Activated CD8-positive, alpha-beta memory T cell treated with anti-CD3 and anti-CD28 coated beads for 36 hours (primary cell): ENCODE results near the gene IFI27L1. TPM values are rescaled to one million over a fixed set of nuclear protein-coding genes. Genes with fewer than 3 reads are reported as not detected.

Source experiments
- CTCF ChIA-PET: fragments of 350-600 bp; sonication (Branson Sonifier 250); formaldehyde crosslinking; loops from one replicate; lab custom pipeline; 2021; ENCODE audit warnings: antibody characterized with exemption; lab: Charles Lee
- POLR2A ChIA-PET: fragments of 350-600 bp; sonication (Branson Sonifier 250); formaldehyde crosslinking; loops from one replicate; lab custom pipeline; 2021; ENCODE audit warnings: antibody characterized with exemption; lab: Charles Lee
- total RNA-seq, 2 experiments: library from RNA; stranded (reverse); gene quantifications; one replicate each; pipeline ENCODE4 v1.2.3, GENCODE V29; 2021

IFI27L1 gene
- total RNA-seq, 2 experiments from 2014 or later: 19.3 to 21.9 TPM

- CTCF ChIA-PET: interaction anchor here (1.7 to 2.9 kb wide), 2 partner anchors 11 to 38 kb away, joined by 4 to 6 read pairs; no protein-coding TSS in a partner anchor
- POLR2A ChIA-PET: no interaction called here
Measured at GRCh38 chr14:94142247-94142646, 61.1 kb downstream of the IFI27L1 start.

GRCh38 chr14:94142836-94143235 lies 61.7 kb downstream of the IFI27L1 start:
- CTCF ChIA-PET: interaction anchor here (2.9 kb wide), 1 partner anchor 10 kb away, joined by 6 read pairs; no protein-coding TSS in a partner anchor
- POLR2A ChIA-PET: no interaction called here

GRCh38 chr14:94143239-94143638 lies 62.1 kb downstream of the IFI27L1 start:
- CTCF ChIA-PET: interaction anchor here (2.9 kb wide), 1 partner anchor 10 kb away, joined by 6 read pairs; no protein-coding TSS in a partner anchor

DNA sequence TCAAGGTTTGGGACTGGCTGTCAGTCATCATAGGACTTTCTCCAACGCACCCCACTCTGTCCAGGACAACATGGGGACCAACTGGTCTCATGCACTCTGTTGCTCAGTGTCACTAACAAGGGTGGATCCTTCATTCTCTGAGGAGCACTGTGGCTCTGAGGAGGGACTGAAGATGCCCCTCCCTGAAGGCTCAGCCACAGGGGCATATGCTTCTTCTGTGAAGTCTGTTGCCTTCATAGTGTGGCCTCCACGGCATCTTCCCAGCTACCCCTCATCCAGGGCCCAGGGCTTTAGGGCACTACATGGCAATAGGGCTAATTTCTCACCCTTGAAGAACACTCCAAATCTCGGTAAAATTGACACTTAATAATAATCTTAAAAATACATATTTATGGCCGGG lies 62.6 kb downstream of the IFI27L1 start:
- ChIA-PET CTCF (no interaction called here), POLR2A (no interaction called here)

More at GRCh38 chr14:94143239-94143638, 62.1 kb downstream of the IFI27L1 start:
- POLR2A ChIA-PET: no interaction called here

DNA sequence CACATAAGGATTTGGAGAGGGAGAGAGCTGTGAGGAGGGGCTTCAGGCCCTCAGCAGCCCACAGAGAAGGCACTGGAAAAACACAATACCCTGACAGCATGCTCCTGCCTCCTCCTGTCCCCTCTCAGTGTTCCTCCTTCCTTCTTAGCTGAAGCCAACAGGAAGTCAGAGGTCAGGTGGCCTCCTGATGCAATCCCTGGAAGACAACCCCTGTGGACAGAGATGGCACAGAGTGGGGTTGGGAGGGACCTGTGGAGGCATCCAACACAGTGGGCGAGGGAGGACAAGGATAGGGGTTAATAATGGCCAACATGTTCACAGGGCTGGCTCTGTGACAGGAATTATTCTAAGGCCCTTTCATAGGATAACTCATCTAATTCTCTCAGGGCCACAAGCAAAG lies 63.7 kb downstream of the IFI27L1 start:
- POLR2A ChIA-PET: no interaction called here
- CTCF ChIA-PET: interaction anchor here (0.8 to 1.8 kb wide), 2 partner anchors 8 to 108 kb away, joined by 4 to 8 read pairs; no protein-coding TSS in a partner anchor

- CTCF ChIA-PET: interaction anchor here (0.7 to 1.8 kb wide), 3 partner anchors 9 to 207 kb away, joined by 3 to 8 read pairs (median 4); no protein-coding TSS in a partner anchor
- POLR2A ChIA-PET: interaction anchor here (0.6 kb wide), 1 partner anchor 208 kb away, joined by 3 read pairs; no protein-coding TSS in a partner anchor
Measured at GRCh38 chr14:94145902-94146527, 64.9 kb downstream of the IFI27L1 start.

Other genes with a start within 250 kb of the IFI27L1 start
- gene FAM181A, start 154.0 kb upstream of the IFI27L1 start, total RNA-seq: not detected
- gene ASB2, start 104.7 kb upstream of the IFI27L1 start, total RNA-seq: 10 to 100 TPM; 68.2 to 75.9 TPM
- not detected for gene CCDC197, start 84.0 kb upstream of the IFI27L1 start, total RNA-seq
- 1 to 10 TPM in 1 of 2 experiments, under 1 TPM in 1; 0.86 to 1.4 TPM for gene OTUB2, start 55.0 kb upstream of the IFI27L1 start, total RNA-seq
- 100 to 1,000 TPM; 273 to 292 TPM for gene DDX24, start 108 bp upstream of the IFI27L1 start, total RNA-seq
- gene IFI27, start 29.4 kb downstream of the IFI27L1 start, total RNA-seq: 1 to 10 TPM; 1.1 to 1.3 TPM
- 10 to 100 TPM; 53.1 to 62.2 TPM for gene IFI27L2, start 48.3 kb downstream of the IFI27L1 start, total RNA-seq
- gene PPP4R4, start 93.0 kb downstream of the IFI27L1 start, total RNA-seq: 1 to 10 TPM; 1.4 to 1.8 TPM
- gene SERPINA10, start 212.0 kb downstream of the IFI27L1 start, total RNA-seq: not detected
- not detected for gene SERPINA6, start 242.0 kb downstream of the IFI27L1 start, total RNA-seq